ENCODE data around the gene FAHD2A.
"Not testable (repeated sequence)": the region's sequence is repeated elsewhere in the genome, so short reads cannot be mapped to it uniquely, and the experiment has no call there.

DNA sequence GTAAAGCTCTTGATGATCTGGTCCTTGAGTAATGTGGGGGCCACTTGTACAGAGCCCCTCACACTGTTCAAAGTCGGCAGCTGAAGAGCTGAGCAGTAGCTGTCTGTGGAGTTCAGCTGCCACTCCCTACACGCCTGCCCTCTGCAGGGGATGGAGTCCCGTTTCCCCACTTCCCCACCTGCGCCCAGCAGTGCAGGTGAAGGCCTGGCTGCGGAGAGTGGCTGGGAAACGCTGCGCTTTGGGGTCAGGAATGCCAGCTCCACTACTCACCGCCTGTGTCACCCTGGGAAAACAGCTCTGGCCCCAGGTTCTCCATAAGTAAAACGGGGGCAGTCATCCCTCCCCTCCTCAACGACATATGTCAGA lies 521 bp upstream of the FAHD2A start:
- TF ChIP-seq, protein P1, sequence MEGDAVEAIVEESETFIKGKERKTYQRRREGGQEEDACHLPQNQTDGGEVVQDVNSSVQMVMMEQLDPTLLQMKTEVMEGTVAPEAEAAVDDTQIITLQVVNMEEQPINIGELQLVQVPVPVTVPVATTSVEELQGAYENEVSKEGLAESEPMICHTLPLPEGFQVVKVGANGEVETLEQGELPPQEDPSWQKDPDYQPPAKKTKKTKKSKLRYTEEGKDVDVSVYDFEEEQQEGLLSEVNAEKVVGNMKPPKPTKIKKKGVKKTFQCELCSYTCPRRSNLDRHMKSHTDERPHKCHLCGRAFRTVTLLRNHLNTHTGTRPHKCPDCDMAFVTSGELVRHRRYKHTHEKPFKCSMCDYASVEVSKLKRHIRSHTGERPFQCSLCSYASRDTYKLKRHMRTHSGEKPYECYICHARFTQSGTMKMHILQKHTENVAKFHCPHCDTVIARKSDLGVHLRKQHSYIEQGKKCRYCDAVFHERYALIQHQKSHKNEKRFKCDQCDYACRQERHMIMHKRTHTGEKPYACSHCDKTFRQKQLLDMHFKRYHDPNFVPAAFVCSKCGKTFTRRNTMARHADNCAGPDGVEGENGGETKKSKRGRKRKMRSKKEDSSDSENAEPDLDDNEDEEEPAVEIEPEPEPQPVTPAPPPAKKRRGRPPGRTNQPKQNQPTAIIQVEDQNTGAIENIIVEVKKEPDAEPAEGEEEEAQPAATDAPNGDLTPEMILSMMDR (IDR thresholded peaks at IDR 0.05), result not testable (repeated sequence)
- TF ChIP-seq POLR2A (IDR thresholded peaks at IDR 0.05), result not testable (repeated sequence)

Data from right lobe of liver (tissue), 4 donors.